HepG2 (cell line): ENCODE results near the gene CCT3. TPM values are rescaled to one million over a fixed set of nuclear protein-coding genes. Genes with fewer than 3 reads are reported as not detected.

ENCODE experiments used
- ARID4A ChIP-seq: sonication (generic); formaldehyde crosslinking; IDR thresholded peaks from 2 replicates; pipeline ENCODE4 v1.5.0; 2020; ENCODE audit warnings: mild to moderate bottlenecking, missing genetic modification reagents, borderline replicate concordance
- ATF3 ChIP-seq: sonication (generic); formaldehyde crosslinking; IDR thresholded peaks from 2 replicates; pipeline ENCODE4 v1.4.0; 2020; ENCODE audit warnings: missing genetic modification reagents
- CREB1 ChIP-seq, 2 experiments: fragments of 450-650 bp in 1 of 2; IDR thresholded peaks; 2 replicates each; pipeline ENCODE4 v1.6.1; 2016 to 2017; ENCODE audit warnings: control low read depth in 1 of 2, mild to moderate bottlenecking in 1 of 2, missing compliant biosample characterization in 1 of 2, missing genetic modification characterization in 1 of 2
- GABPB1 ChIP-seq: IDR thresholded peaks from 2 replicates; pipeline ENCODE4 v1.6.1; 2016; ENCODE audit warnings: mild to moderate bottlenecking, missing genetic modification reagents, moderate library complexity, missing compliant biosample characterization
- GATAD1 ChIP-seq: IDR thresholded peaks from 2 replicates; pipeline ENCODE4 v1.6.1; 2016; ENCODE audit warnings: missing genetic modification reagents, missing compliant biosample characterization
- ISX ChIP-seq: sonication (generic); formaldehyde crosslinking; conservative IDR thresholded peaks from 2 replicates; pipeline ENCODE4 v1.5.0; 2020; ENCODE audit warnings: missing genetic modification reagents
- NFE2 ChIP-seq: sonication (generic); formaldehyde crosslinking; IDR thresholded peaks from 2 replicates; pipeline ENCODE4 v1.4.0; 2020; ENCODE audit warnings: missing genetic modification reagents
- ONECUT2 ChIP-seq: sonication (generic); formaldehyde crosslinking; IDR thresholded peaks from 2 replicates; pipeline ENCODE4 v1.4.0; 2020; ENCODE audit warnings: missing genetic modification reagents
- PHF20 ChIP-seq: sonication (generic); formaldehyde crosslinking; IDR thresholded peaks from 2 replicates; pipeline ENCODE4 v1.5.0; 2020; ENCODE audit warnings: mild to moderate bottlenecking, missing genetic modification reagents
- POLR2AphosphoS2 ChIP-seq: IDR thresholded peaks from 2 replicates; pipeline ENCODE4 v1.6.1; 2011; ENCODE audit warnings: low read depth, low read length, improper control_type of control experiment
- RXRB ChIP-seq: IDR thresholded peaks from 2 replicates; pipeline ENCODE4 v1.6.1; 2016; ENCODE audit warnings: borderline replicate concordance, missing genetic modification reagents, missing compliant biosample characterization
- ZBTB20 ChIP-seq: sonication (generic); formaldehyde crosslinking; IDR thresholded peaks from 2 replicates; pipeline ENCODE4 v1.8.1; 2023; ENCODE audit warnings: missing genetic modification reagents, low read depth, mild to moderate bottlenecking, borderline replicate concordance
- ZC3H13 ChIP-seq: sonication (generic); formaldehyde crosslinking; IDR thresholded peaks from 2 replicates; pipeline ENCODE4 v1.8.1; 2023; ENCODE audit warnings: mild to moderate bottlenecking, missing genetic modification reagents, moderate library complexity
- ZFP1 ChIP-seq: IDR thresholded peaks from 2 replicates; pipeline ENCODE4 v1.6.1; 2016
- ZNF333 ChIP-seq: sonication (generic); formaldehyde crosslinking; IDR thresholded peaks from 2 replicates; pipeline ENCODE4 v1.4.0; 2020; ENCODE audit warnings: mild to moderate bottlenecking, missing genetic modification reagents, borderline replicate concordance
- ZNF451 ChIP-seq: sonication (generic); formaldehyde crosslinking; IDR thresholded peaks from 2 replicates; pipeline ENCODE4 v1.5.0; 2020; ENCODE audit warnings: mild to moderate bottlenecking, missing genetic modification reagents
- ZNF615 ChIP-seq: sonication (generic); formaldehyde crosslinking; IDR thresholded peaks from 2 replicates; pipeline ENCODE4 v1.5.0; 2020; ENCODE audit warnings: mild to moderate bottlenecking, missing genetic modification reagents, borderline replicate concordance
- ZNF713 ChIP-seq: sonication (generic); formaldehyde crosslinking; IDR thresholded peaks from 2 replicates; pipeline ENCODE4 v1.4.0; 2020; ENCODE audit warnings: mild to moderate bottlenecking, missing genetic modification reagents
- ZNF772 ChIP-seq: sonication (generic); formaldehyde crosslinking; IDR thresholded peaks from 2 replicates; pipeline ENCODE4 v1.5.0; 2020; ENCODE audit warnings: mild to moderate bottlenecking, missing genetic modification reagents
- ZNF773 ChIP-seq: sonication (generic); formaldehyde crosslinking; IDR thresholded peaks from 2 replicates; pipeline ENCODE4 v1.4.0; 2020; ENCODE audit warnings: missing genetic modification reagents, borderline replicate concordance
- ZSCAN22 ChIP-seq: sonication (generic); formaldehyde crosslinking; IDR thresholded peaks from 2 replicates; pipeline ENCODE4 v1.4.0; 2020; ENCODE audit warnings: mild to moderate bottlenecking, missing genetic modification reagents
- polyA plus RNA-seq, 8 experiments: library from polyadenylated mRNA; depleted of rRNA in 3 of 8; stranded (reverse) in 7 of 8; unstranded in 1 of 8; fragments of >200 nt; fragmentation: Illumina TruSeq in 4 of 8; extraction: Trizol in 4 of 8; gene quantifications; 2 replicates each; pipeline versions ENCODE4 v1.2.1 to v1.2.3, GENCODE V29; 2011 to 2016; ENCODE audit warnings: low read depth in 4 of 8, missing spikeins in 1 of 8, mixed read lengths in 1 of 8; ENCODE audit not compliant: insufficient read depth in 1 of 8
- total RNA-seq, 5 experiments: library from RNA; depleted of rRNA; stranded (reverse); fragments of >200 nt; fragmentation: Illumina TruSeq; extraction: Trizol; gene quantifications; 2 replicates each; pipeline ENCODE4 v1.2.3, GENCODE V29; 2016; ENCODE audit warnings: low read depth in 1 of 5
- TF ChIP-seq, protein P1 (sequence below): IDR thresholded peaks from 2 replicates; pipeline ENCODE4 v1.6.1; 2016; ENCODE audit warnings: low read depth
- TF ChIP-seq, protein P2 (sequence below): sonication (generic); formaldehyde crosslinking; IDR thresholded peaks from 2 replicates; pipeline ENCODE4 v1.4.0; 2020; ENCODE audit warnings: missing genetic modification reagents

CCT3 gene
- total and polyA plus RNA-seq, 2 of the 13 experiments (the other 11 are each of a cell fraction or from before 2014, with no cell fraction given), result 319 to 615 TPM

GRCh38 chr1:156295391-156295947 is 42.6 kb downstream of the CCT3 start, which contains the start of gene GLMP (continued):
- TF ChIP-seq ZNF615 (no peak), ZBTB20 (no peak), ZNF772 (no peak), ARID4A (CRISPR knock-in tag) (peak; percentile 67; the same call in 1 of the 2 replicates), ONECUT2 (CRISPR knock-in tag) (no peak), NFE2 (no peak), RXRB (no peak), ZNF713 (CRISPR knock-in tag) (no peak), POLR2AphosphoS2 (no peak), GATAD1 (peak; percentile 92), ISX (CRISPR knock-in tag) (no peak), ZSCAN22 (CRISPR knock-in tag) (no peak), ZNF773 (CRISPR knock-in tag) (no peak), ZNF333 (CRISPR knock-in tag) (no peak), PHF20 (CRISPR knock-in tag) (peak; percentile 90), ZFP1 (CRISPR knock-in tag) (no peak), ZC3H13 (no peak), ZNF451 (CRISPR knock-in tag) (no peak), GABPB1 (CRISPR knock-in tag) (peak; percentile 65), ATF3 (CRISPR knock-in tag) (no peak), CREB1 (IDR thresholded peaks at IDR 0.05) (no peak), CREB1 (CRISPR knock-in tag; IDR thresholded peaks at IDR 0.05) (no peak)
- TF ChIP-seq, protein P1, sequence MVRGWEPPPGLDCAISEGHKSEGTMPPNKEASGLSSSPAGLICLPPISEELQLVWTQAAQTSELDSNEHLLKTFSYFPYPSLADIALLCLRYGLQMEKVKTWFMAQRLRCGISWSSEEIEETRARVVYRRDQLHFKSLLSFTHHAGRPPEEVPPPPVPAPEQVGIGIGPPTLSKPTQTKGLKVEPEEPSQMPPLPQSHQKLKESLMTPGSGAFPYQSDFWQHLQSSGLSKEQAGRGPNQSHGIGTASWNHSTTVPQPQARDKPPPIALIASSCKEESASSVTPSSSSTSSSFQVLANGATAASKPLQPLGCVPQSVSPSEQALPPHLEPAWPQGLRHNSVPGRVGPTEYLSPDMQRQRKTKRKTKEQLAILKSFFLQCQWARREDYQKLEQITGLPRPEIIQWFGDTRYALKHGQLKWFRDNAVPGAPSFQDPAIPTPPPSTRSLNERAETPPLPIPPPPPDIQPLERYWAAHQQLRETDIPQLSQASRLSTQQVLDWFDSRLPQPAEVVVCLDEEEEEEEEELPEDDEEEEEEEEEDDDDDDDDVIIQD (CRISPR knock-in tag), result no peak
- TF ChIP-seq, protein P2, sequence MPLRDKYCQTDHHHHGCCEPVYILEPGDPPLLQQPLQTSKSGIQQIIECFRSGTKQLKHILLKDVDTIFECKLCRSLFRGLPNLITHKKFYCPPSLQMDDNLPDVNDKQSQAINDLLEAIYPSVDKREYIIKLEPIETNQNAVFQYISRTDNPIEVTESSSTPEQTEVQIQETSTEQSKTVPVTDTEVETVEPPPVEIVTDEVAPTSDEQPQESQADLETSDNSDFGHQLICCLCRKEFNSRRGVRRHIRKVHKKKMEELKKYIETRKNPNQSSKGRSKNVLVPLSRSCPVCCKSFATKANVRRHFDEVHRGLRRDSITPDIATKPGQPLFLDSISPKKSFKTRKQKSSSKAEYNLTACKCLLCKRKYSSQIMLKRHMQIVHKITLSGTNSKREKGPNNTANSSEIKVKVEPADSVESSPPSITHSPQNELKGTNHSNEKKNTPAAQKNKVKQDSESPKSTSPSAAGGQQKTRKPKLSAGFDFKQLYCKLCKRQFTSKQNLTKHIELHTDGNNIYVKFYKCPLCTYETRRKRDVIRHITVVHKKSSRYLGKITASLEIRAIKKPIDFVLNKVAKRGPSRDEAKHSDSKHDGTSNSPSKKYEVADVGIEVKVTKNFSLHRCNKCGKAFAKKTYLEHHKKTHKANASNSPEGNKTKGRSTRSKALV (CRISPR knock-in tag), result 0 out of 2 replicates have a peak, but pooled peaks have one; percentile 26
